Neural progenitor cell (in vitro differentiated cells): ENCODE measurements around the gene TFPI. TPM values are rescaled to one million over a fixed set of nuclear protein-coding genes. Genes with fewer than 3 reads are reported as not detected.

Experiments used
- DNase-seq: peaks from one replicate; pipeline ENCODE4 v3.0.0-alpha.2; 2016; ENCODE audit warnings: low spot score
- H2AFZ ChIP-seq: fragments of 200-600 bp; sonication (generic); replicated peaks from 2 replicates; pipeline ENCODE4 v1.6.1; 2016; ENCODE audit warnings: antibody characterized with exemption
- H3F3A ChIP-seq: fragments of 200-600 bp; sonication (generic); 2 replicates; pipeline ENCODE4 v1.6.1; 2016; ENCODE audit warnings: antibody characterized with exemption, low read depth
- H3K27ac ChIP-seq: fragments of 200-600 bp; sonication (generic); 2 replicates; pipeline ENCODE4 v1.5.1; 2016; ENCODE audit warnings: mild to moderate bottlenecking
- H3K27me3 ChIP-seq: fragments of 200-600 bp; sonication (generic); 2 replicates; pipeline ENCODE4 v1.6.1; 2016; ENCODE audit warnings: mild to moderate bottlenecking, moderate library complexity
- H3K36me3 ChIP-seq: fragments of 200-600 bp; sonication (generic); 2 replicates; pipeline ENCODE4 v1.5.1; 2016
- H3K4me1 ChIP-seq: fragments of 200-600 bp; sonication (generic); 2 replicates; pipeline ENCODE4 v1.6.1; 2016; ENCODE audit warnings: mixed run types
- H3K4me2 ChIP-seq: fragments of 200-600 bp; sonication (generic); 2 replicates; pipeline ENCODE4 v1.6.1; 2016
- H3K4me3 ChIP-seq: fragments of 200-600 bp; sonication (generic); 2 replicates; pipeline ENCODE4 v1.5.1; 2016
- H3K79me2 ChIP-seq: fragments of 200-600 bp; sonication (generic); 2 replicates; pipeline ENCODE4 v1.6.1; 2016; ENCODE audit warnings: low read depth
- H3K9ac ChIP-seq: fragments of 200-600 bp; sonication (generic); 2 replicates; pipeline ENCODE4 v1.6.1; 2016
- H3K9me3 ChIP-seq: fragments of 200-600 bp; sonication (generic); 2 replicates; pipeline ENCODE4 v1.5.1; 2016; ENCODE audit warnings: low read depth
- H4K20me1 ChIP-seq: fragments of 200-600 bp; sonication (generic); 2 replicates; pipeline ENCODE4 v1.6.1; 2016; ENCODE audit warnings: low read depth
- H3K27ac Mint-ChIP-seq: 3 replicates; pipeline ENCODE4 v1.8.0; 2021; ENCODE audit warnings: mixed read lengths
- H3K27me3 Mint-ChIP-seq: 2 replicates; pipeline ENCODE4 v1.8.0; 2022; ENCODE audit warnings: low read depth, mild to moderate bottlenecking, inconsistent platforms, moderate library complexity, mixed read lengths; ENCODE audit not compliant: insufficient read depth
- H3K36me3 Mint-ChIP-seq: 3 replicates; pipeline ENCODE4 v1.8.0; 2021; ENCODE audit warnings: mixed read lengths
- H3K4me1 Mint-ChIP-seq: 3 replicates; pipeline ENCODE4 v1.8.0; 2021; ENCODE audit warnings: mixed read lengths
- H3K4me3 Mint-ChIP-seq: 3 replicates; pipeline ENCODE4 v1.8.0; 2021; ENCODE audit warnings: mild to moderate bottlenecking, moderate library complexity, mixed read lengths
- H3K9me3 Mint-ChIP-seq: 3 replicates; pipeline ENCODE4 v1.8.0; 2020; ENCODE audit warnings: mixed read lengths
- EZH2 ChIP-seq: fragments of 200-600 bp; sonication (generic); IDR thresholded peaks from 2 replicates; pipeline ENCODE4 v1.6.1; 2017; ENCODE audit warnings: antibody characterized with exemption, mild to moderate bottlenecking, moderate library complexity
- EZH2phosphoT487 ChIP-seq: fragments of 200-600 bp; sonication (generic); IDR thresholded peaks from 2 replicates; pipeline ENCODE4 v1.6.1; 2017; ENCODE audit warnings: antibody characterized with exemption
- total RNA-seq: library from RNA; depleted of rRNA; stranded (reverse); fragments of >200 nt; gene quantifications from 2 replicates; pipeline ENCODE4 v1.2.3, GENCODE V29; 2015; ENCODE audit warnings: low replicate concordance
- TF ChIP-seq, protein P1 (sequence below): fragments of 200-600 bp; sonication (generic); IDR thresholded peaks from 2 replicates; pipeline ENCODE4 v1.5.1; 2017; ENCODE audit warnings: antibody characterized with exemption, mild to moderate bottlenecking

Gene TFPI
- total RNA-seq, 1 donor from 2014 or later: 16.6 TPM

DNA sequence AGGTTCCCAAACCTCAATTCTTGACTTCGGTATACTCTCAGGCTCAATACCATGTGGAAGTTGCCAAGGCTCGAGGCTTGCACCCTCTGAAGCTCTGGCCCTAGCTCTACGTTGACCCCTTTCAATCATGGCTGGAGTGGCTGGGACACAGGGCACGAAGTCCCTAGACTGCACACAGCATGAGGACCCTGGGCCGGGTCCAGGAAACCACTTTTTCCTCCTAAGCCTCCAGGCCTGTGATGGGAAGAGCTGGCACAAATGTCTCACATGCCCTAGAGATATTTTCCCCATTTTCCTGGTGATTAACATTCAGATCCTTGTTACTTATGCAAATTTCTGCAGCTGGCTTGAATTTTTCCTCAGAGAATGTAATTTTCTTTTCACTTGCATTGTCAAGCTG, 61.1 kb downstream of the TFPI start:
- no peaks in the 10 kb centered on the region for H3K9me3 ChIP-seq
- no peaks in the 10 kb centered on the region for H3K4me1 Mint-ChIP-seq
- DNase-seq: no peak
- no peak overlapping the region for H3K4me2 ChIP-seq
- H3K27me3 ChIP-seq: no peaks in the 10 kb centered on the region
- H4K20me1 ChIP-seq: no peaks in the 10 kb centered on the region
- H3K9me3 Mint-ChIP-seq: peaks cover 20% of the 10 kb centered on the region
- peaks cover 2% of the 10 kb centered on the region for H3K27me3 Mint-ChIP-seq
- H2AFZ ChIP-seq: no peak overlapping the region
- TF ChIP-seq EZH2phosphoT487 (no peak), EZH2 (no peak)
- TF ChIP-seq, protein P1, sequence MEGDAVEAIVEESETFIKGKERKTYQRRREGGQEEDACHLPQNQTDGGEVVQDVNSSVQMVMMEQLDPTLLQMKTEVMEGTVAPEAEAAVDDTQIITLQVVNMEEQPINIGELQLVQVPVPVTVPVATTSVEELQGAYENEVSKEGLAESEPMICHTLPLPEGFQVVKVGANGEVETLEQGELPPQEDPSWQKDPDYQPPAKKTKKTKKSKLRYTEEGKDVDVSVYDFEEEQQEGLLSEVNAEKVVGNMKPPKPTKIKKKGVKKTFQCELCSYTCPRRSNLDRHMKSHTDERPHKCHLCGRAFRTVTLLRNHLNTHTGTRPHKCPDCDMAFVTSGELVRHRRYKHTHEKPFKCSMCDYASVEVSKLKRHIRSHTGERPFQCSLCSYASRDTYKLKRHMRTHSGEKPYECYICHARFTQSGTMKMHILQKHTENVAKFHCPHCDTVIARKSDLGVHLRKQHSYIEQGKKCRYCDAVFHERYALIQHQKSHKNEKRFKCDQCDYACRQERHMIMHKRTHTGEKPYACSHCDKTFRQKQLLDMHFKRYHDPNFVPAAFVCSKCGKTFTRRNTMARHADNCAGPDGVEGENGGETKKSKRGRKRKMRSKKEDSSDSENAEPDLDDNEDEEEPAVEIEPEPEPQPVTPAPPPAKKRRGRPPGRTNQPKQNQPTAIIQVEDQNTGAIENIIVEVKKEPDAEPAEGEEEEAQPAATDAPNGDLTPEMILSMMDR: no peak
- H3K4me1 ChIP-seq: no peaks in the 10 kb centered on the region
- H3K36me3 Mint-ChIP-seq: peaks cover 23% of the 10 kb centered on the region
- no peak overlapping the region for H3K27ac ChIP-seq
- no peaks in the 10 kb centered on the region for H3K79me2 ChIP-seq
- no peak overlapping the region for H3K9ac ChIP-seq
- no peak overlapping the region for H3K4me3 Mint-ChIP-seq
- H3K36me3 ChIP-seq: no peaks in the 10 kb centered on the region
- H3K27ac Mint-ChIP-seq: no peak overlapping the region
- peaks cover 8% of the 10 kb centered on the region for H3F3A ChIP-seq
- H3K4me3 ChIP-seq: no peak overlapping the region

DNA sequence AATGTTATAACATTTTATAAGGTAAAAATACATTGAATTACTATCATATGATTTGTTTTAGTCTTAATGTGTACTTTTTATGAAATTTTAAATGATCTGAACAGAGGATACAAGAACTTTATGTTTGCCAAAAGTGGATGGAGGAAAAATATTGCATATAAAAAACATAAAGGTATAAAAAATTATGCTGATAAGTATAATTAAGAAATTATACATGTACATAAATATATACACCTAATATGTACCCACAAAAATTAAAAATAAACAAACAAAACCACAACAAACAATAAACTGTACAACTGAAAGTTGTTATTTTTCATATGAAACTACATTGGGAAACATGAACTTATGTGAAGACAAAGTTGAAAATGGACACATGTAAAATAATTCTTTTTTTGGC, 68.0 kb downstream of the TFPI start:
- no peaks in the 10 kb centered on the region for H3K4me1 ChIP-seq
- TF ChIP-seq, protein P1: no peak
- TF ChIP-seq EZH2phosphoT487 (no peak), EZH2 (no peak)
- H3F3A ChIP-seq: peaks cover 11% of the 10 kb centered on the region
- H3K27ac Mint-ChIP-seq: no peak overlapping the region
- no peaks in the 10 kb centered on the region for H3K9me3 Mint-ChIP-seq
- H3K9ac ChIP-seq: no peak overlapping the region
- H3K4me3 Mint-ChIP-seq: no peak overlapping the region
- H4K20me1 ChIP-seq: no peaks in the 10 kb centered on the region
- peaks cover 16% of the 10 kb centered on the region for H3K4me1 Mint-ChIP-seq
- no peak overlapping the region for H2AFZ ChIP-seq
- no peaks in the 10 kb centered on the region for H3K36me3 Mint-ChIP-seq
- no peaks in the 10 kb centered on the region for H3K36me3 ChIP-seq
- H3K27ac ChIP-seq: no peak overlapping the region
- no peaks in the 10 kb centered on the region for H3K27me3 Mint-ChIP-seq
- H3K27me3 ChIP-seq: no peaks in the 10 kb centered on the region
- H3K9me3 ChIP-seq: no peaks in the 10 kb centered on the region
- H3K4me3 ChIP-seq: no peak overlapping the region
- H3K4me2 ChIP-seq: no peak overlapping the region
- no peak for DNase-seq
- no peaks in the 10 kb centered on the region for H3K79me2 ChIP-seq

DNA sequence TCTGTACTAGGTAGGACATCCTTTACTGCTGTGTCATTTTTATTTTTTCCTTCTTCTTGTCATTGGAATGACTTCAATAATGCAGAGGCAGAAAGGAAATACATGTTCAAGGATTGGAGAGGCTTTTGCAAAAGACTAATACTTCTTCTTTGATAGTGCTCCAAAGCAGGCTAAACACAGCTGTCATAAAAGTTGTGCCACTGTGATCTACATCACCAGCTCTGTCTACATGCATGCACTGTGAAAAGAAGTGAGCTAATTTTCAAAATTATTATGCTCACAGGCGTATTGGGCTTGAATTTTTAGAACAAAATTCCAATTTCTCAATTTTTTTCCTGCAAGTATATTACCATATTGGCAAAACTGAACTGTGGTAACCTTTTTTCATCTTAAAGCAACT, 68.7 kb downstream of the TFPI start:
- no peak overlapping the region for H3K27ac Mint-ChIP-seq
- no peaks in the 10 kb centered on the region for H3K36me3 Mint-ChIP-seq
- Histone ChIP-seq H3K9me3 (no peaks in the 10 kb centered on the region), H3K36me3 (no peaks in the 10 kb centered on the region), H4K20me1 (no peaks in the 10 kb centered on the region), H3K79me2 (no peaks in the 10 kb centered on the region), H3K27me3 (no peaks in the 10 kb centered on the region), H3K4me2 (no peak overlapping the region), H3K4me1 (no peaks in the 10 kb centered on the region), H3K4me3 (no peak overlapping the region), H3K27ac (no peak overlapping the region), H3K9ac (no peak overlapping the region), H2AFZ (no peak overlapping the region), H3F3A (peaks cover 11% of the 10 kb centered on the region)
- no peaks in the 10 kb centered on the region for H3K9me3 Mint-ChIP-seq
- no peaks in the 10 kb centered on the region for H3K27me3 Mint-ChIP-seq
- TF ChIP-seq, protein P1: no peak
- no peak for TF ChIP-seq EZH2
- no peak for TF ChIP-seq EZH2phosphoT487
- DNase-seq: no peak
- H3K4me1 Mint-ChIP-seq: peaks cover 16% of the 10 kb centered on the region
- no peak overlapping the region for H3K4me3 Mint-ChIP-seq
